Measurements from ENCODE around the gene NQO2.
A peak's percentile ranks its signal among the peaks of the same experiment; 100 is the strongest.
"Not testable (repeated sequence)": the region's sequence is repeated elsewhere in the genome, so short reads cannot be mapped to it uniquely, and the experiment has no call there.

NQO2 gene

GRCh38 chr6:2989332-2990247, 10.1 kb upstream of the NQO2 start:
- DNase-seq = peak; percentile 96

GRCh38 chr6:2990248-2990931, 9.3 kb upstream of the NQO2 start:
- no peak for DNase-seq

GRCh38 chr6:2990932-2991506, 8.7 kb upstream of the NQO2 start:
- no peak for DNase-seq

- DNase-seq = no peak
Measured at GRCh38 chr6:2992330-2992979, 7.2 kb upstream of the NQO2 start.

GRCh38 chr6:2993755-2994317, 5.9 kb upstream of the NQO2 start:
- DNase-seq = no peak

- not testable (repeated sequence) for DNase-seq
Measured at GRCh38 chr6:2998249-2998997, 1.3 kb upstream of the NQO2 start.

- no peak for DNase-seq
Measured at GRCh38 chr6:2998998-2999617, 586 bp upstream of the NQO2 start.

GRCh38 chr6:3001146-3001772, 1.6 kb downstream of the NQO2 start:
- DNase-seq = no peak

- DNase-seq = peak; percentile 35
Measured at GRCh38 chr6:3001773-3002293, 2.1 kb downstream of the NQO2 start.

GRCh38 chr6:3003226-3003625, 3.5 kb downstream of the NQO2 start:
- DNase-seq = not testable (repeated sequence)

GRCh38 chr6:3005077-3005476, 5.4 kb downstream of the NQO2 start:
- no peak for DNase-seq

GRCh38 chr6:3005874-3006273, 6.2 kb downstream of the NQO2 start:
- DNase-seq = no peak

- no peak for DNase-seq
Measured at GRCh38 chr6:3006476-3006875, 6.8 kb downstream of the NQO2 start.

GRCh38 chr6:3007571-3007970, 7.9 kb downstream of the NQO2 start:
- DNase-seq = no peak

GRCh38 chr6:3008712-3009265, 9.1 kb downstream of the NQO2 start:
- not testable (repeated sequence) for DNase-seq

- DNase-seq = no peak
Measured at GRCh38 chr6:3009930-3010329, 10.2 kb downstream of the NQO2 start.

GRCh38 chr6:3011158-3011557, 11.5 kb downstream of the NQO2 start:
- no peak for DNase-seq

GRCh38 chr6:3011592-3011991, 11.9 kb downstream of the NQO2 start:
- no peak for DNase-seq

GRCh38 chr6:3013486-3013885, 13.8 kb downstream of the NQO2 start:
- DNase-seq = peak; percentile 26

- no peak for DNase-seq
Measured at GRCh38 chr6:3013901-3014674, 14.4 kb downstream of the NQO2 start.
